ENCODE data around the gene SOBP.

Gene SOBP

DNA sequence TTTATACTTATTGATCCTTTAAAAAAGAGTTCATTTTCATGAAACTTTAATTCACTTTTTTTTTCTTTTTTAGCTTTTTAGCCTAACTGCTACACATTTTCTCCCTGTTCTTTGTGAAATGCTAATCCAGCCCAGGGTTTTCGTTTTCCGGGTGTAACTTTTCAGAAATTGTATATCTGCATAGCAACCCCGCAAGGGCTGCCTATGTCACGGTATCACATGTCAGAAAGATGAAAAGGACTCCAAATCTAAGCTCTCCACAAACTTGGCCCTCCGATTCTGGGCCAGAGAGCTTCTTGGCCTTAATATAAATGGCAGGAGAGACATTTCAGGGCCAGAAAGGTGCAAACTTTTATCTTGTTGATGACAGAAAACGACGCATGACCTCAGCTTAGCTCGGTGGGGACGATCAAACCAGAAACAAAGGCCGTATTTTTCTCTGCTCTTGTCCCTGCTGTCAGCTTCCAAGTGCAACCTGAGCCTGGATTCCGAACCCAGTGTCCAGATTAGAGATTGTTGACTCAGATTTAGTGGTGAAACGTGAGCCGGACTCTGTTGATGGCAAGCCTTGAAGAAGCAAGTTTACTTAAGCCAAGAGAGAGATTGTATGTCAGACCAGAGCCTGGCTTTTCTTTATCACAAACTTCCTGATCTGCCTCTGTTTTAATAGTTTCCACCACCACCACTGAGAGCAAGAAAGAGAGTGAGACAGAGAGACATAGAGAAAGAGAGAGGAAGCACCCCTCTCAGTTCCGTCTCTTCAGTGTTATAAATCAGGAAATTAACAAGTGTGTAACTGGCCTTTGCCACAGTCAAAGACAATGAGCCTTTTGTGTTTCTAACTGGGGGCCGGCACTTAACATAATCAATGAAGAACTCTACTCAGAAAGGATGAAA is 176.4 kb downstream of the SOBP start:
- FAIRE-seq = no peak

DNA sequence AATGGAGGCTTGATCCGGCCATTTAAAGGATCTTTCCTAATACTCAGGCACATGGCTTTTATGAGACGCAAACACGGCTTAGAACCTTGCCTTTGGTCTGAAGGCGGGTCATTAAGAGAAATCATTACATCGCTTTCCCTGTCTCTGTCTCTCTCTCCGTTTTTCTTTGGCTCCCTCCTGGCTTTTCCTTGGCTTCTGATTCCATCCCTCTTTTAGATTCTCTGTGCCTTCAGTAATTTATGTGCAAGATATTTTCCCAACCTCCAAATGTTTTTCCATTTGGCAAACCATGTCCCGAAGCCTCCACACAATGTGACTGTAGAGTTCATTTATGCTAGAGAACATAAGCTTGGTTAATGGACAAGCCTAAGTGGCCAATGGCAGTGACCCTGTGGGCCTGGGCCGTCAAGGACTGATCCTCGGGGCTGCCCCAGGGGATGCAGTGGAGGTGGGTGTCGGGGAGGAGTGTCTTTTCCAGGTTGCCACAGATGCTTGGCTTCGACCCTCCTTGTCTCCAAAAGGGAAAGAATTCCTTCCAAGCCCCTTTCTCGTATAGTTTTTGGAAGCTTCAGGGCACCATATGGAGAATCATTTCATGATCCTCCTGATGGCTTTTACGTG is 177.2 kb downstream of the SOBP start:
- no peak for FAIRE-seq

DNA sequence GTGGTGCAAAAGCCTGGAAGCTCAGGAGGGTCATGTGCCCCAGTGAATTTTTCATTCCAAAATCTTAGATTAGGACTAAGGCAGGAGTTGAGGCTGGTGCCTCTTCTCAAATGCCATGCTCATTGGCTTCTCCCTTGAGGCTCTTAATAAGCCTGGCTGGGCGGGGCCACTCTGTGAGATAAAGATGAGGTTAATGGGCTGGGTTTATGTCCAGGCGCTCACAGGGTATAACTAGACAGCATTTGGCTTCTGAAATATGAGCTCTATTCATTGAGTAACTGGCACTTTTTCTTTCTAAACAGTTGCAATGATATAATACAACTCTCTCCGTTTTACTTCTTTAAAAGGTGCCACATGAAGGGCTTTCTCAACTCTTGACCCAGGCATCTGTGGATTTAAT is 177.9 kb downstream of the SOBP start:
- FAIRE-seq = no peak

DNA sequence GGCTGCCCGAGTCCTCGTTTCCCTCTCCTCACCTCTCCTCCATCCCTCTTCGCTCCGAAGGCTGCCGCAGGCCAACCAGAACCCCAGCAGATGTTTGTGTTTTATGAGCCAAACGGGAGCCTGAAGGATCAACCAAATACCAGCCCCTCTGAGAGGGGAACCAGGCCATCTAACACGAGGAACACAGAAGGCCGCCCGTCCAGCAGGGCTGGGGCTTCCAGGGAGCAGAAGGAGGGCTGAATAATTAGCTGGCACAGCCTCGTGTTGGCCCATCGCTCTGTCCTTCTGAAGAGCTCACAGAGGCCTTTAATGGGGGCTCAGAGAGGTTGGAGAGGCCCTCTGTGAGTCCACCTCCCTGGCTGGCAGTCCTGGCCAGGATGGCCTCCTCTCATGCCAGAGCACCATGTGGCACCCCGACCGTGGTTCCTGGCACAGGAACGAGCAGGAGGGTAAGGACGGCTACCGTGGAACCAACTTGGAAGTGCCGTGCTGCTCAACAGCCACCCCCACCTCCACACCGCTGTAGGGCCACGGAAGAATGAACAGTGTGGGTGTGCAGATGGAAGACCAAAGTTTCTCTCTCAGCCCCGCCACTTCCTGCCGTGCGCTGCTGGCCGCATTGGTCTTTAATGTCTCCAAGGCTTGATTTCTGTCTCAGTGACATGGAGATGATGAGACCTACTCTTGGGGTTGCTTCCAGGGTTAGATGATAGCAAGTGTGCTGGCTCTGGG is 179.0 kb downstream of the SOBP start:
- FAIRE-seq = no peak

DNA sequence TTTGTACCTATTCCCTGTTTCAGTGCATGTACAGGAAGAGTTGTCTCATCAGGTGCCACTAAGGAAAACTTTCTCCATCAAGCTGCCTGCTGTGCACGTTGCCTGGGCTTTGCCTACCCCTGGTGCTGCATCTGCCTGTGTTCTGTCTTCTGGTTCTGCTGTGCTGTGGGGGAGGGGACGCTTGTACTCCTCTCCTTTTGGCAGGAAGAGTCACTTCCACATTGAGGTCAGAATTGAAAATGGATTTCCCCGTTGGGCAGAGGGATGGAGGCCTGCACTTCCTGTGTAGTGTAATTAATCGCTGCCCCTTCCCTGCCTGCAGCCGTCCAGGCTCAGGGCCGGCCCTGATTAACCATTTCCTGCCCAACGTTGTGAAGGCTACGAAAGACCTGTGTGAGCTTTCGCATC is 180.9 kb downstream of the SOBP start:
- no peak for FAIRE-seq

DNA sequence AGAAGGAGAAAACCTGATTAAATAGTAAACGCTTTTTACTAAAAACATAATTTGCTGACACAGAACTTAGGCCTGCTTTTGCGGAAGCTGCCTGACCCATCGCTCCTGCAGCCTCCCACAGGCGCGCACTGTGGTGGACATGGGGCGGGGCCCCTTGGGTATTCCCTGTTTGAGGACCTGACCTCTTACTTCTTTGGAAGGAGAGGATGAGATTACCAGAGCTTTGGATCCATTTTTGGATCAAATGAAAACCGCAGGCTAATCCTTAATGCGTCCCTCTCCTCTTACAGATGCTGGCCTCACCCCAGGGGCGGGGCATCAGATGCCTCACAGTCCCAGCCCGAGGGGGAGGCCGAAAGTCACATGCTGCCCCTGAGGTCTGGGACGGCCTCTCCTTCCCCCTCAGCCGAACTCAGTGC is 183.2 kb downstream of the SOBP start:
- no peak for FAIRE-seq

DNA sequence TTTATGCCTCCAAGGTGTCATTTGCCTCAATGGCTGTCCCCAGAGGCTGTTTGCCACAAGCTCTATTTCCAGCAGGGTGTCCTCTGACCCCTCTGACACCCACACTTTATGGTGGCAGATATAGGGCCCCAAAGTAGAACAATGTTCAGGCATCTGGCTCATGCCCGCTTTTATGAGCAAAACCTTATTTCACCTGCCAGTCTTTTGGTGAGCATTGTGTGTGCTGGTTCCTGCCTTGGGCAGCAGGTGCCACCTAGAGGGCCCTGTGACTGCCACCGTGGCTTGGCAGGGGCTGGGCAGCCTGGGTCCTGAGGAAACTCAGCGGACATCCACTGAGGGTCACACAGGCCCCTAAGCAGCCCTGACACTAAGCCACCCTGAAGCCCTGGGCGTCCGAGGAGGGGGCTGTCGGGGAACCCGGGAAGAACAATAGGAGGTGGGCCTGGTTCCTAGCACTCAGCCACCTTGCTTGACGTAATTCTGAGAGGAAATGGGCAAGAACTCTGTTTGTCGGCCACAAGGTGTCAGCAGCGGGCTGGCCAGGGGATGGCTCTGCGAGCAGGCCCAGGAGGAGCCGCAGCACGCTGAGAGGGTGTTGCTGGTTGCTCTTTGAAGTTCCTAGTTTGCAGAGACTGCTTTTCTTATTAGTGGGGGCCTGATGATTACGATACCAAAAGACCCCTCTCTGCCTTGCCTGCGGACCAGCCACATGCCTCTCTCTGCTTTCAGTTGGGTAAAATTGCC is 185.2 kb downstream of the SOBP start:
- FAIRE-seq = no peak

DNA sequence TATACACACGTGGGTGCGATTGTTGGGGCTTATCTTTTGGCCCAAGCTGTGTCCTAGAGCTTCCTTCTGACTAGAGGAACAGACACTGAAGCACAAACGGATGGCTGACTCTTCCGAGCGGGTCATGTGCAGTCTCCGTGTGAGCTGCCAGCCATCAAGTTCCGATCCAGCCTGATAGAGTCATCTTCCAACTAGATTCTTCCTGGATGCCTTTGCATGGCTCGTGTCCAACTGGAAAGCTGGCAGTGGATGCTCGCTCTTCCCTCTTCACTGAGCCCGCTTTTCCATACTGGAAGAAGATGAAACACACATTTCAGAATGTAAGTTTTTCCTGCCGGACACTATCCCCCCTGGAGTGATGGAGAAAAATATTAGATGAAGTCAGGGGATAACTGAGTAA is 186.1 kb downstream of the SOBP start:
- no peak for FAIRE-seq

DNA sequence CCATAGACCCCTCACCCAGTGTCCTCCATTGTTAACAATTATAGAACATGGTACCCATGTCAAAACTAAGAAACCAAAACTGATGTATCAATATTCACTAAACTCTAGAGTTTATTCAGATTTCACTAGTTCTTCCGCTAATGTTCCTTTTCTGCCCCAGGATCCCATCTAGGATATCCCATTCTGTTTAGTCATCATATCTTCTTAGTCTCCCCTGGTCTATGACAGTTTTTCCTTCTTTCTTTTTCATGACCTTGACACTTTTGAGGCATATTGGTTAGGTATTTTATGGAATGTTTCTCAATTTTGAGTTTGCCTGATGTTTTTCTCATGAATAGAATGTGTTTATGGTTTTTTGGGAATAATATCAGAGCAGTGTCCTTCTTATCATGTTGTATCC is 187.5 kb downstream of the SOBP start:
- no peak for FAIRE-seq

DNA sequence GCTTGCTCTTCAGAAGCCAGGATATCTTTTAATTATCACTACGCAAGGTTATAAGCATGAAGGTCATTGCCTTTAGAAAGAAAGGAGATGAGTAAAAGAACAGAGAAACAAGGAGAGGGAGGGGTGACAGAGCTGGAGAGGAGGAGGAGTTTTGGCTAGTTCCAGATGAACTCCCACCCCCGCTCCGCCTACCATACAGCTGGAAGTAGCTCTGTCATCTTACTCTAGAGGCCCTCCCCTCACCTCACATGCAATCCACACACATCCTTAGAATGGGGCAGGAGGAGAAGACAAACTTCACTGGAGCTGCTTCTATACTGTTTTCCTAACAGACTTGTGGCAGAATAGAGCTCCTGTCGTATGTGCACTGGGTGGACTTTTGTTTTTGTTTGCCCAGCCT is 189.5 kb downstream of the SOBP start:
- no peak for FAIRE-seq

DNA sequence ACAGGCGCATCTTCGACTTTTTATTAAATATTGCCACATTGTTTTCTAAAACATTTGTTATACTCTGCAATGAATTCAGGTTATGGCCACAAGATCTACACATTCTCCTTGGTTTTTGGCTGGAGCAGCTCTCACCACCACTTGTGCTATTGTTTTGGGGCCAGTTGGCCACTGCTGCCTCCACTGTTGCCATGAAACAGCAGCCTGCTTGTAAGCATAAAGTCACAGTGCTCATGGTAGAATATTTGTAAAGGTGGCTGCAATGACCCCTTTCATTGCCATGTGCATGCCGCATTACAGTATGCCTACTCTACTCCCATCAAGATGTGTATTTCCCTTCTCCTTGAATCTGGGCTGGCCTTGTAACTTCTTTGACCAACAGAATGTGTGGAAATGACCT is 192.8 kb downstream of the SOBP start:
- no peak for FAIRE-seq

DNA sequence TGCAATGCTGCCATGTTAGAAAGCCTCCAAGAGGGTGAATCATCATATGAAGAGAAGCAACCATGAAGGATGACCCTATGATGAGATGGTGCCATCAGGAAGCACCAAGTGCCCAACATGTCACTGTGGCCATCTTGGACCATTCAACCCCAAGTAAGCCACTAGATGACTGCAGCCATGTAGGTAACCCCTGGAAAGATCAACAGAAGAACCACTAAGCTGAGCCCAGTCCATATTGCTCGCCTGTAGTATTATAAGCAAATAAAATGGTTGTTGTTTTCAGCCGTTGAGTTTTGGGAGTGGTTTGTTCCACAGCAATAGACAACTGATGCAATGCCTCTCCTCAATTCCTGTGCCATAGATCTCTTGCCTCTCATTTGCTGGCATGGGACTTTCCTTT is 193.3 kb downstream of the SOBP start:
- no peak for FAIRE-seq

DNA sequence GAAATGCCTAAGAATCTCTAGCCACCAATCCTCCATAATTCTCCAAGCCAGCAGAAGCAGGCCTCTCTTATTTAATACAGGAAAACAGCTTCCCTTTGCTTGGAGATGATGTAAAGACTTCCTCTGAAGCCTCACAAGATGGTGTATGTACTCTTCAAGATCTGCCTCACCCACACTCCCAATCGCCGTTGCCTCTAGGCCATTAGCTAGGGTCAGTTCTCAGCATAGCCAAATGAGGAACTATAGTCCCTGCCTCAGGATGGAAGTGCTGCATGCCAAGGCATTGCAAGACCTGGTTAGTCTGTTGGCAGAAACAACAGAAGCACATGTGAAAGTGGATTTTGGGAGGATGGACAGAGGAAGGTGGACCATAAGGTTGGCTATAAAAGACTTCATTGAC is 195.1 kb downstream of the SOBP start:
- FAIRE-seq = no peak

DNA sequence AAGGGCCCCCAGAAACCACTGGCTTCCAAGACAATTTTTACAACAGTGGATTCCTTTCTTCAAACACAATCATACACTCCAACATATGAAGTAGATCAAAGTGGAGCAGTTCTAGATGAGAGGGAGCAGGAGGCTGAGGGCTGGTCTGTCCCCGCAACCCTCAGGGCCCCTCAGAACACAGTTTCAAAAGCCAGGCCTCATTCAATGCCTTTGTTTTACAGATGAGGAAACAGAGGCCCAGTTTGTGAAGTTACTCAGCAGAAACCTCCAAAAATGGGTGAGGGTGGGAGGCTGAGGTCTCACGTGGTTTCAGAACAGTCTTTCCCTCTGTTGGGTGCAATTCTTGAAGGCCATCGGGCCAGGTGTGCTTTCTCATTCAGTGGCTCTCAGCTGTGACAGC is 199.3 kb downstream of the SOBP start:
- FAIRE-seq = no peak

DNA sequence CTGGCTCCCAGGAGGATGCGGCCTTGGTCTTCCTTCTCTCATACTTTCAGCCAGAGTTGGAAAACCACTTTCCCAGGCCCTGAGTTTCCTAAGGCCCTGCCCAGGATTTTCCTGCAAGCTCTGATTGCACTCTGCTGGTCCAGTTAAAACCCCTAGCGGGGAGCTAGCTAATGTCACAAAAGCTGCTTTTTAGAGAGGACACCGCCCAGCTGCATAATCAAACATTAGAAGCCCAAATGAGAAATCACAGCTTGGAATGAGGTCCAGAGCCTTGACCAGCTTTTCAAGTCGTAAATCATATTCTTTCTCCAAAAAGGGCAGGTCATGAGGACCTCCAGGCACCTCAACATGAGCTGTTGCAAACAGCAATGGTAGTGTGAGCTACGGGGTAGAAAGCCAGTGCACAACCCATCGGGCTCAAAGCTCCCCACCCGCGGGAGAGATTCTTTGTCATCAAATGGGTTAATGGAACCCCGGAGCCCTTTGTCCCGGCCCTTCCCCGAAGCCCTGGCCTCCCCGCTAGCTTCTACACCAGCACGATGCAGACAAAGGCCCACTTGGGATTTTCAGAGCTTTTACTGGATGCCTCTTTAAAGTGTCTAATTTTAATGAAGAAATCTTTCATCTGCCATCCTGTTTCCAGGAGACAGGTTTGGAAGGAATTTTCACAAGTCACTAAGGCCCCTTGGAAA is 200.2 kb downstream of the SOBP start:
- FAIRE-seq = no peak

DNA sequence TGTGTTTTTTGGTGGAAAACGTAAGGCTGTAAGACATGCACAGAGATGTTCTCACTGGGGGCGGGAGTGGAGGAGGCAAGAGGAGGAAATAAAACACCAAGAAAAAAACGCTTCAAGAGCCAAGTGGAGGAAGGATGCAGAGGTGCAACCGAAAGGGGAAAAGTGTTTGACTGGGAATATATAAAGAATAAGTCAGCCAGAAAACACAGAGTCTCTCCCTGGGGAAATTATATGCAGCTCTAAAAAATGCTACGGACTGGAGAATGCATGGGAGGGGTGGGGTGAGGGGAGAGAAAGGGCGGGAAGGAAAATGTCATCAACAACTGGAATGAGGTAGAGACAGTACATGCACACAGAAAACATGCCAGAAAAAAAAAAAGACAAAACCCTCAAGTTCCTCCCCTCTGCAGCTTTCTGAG is 200.7 kb downstream of the SOBP start:
- no peak for FAIRE-seq

DNA sequence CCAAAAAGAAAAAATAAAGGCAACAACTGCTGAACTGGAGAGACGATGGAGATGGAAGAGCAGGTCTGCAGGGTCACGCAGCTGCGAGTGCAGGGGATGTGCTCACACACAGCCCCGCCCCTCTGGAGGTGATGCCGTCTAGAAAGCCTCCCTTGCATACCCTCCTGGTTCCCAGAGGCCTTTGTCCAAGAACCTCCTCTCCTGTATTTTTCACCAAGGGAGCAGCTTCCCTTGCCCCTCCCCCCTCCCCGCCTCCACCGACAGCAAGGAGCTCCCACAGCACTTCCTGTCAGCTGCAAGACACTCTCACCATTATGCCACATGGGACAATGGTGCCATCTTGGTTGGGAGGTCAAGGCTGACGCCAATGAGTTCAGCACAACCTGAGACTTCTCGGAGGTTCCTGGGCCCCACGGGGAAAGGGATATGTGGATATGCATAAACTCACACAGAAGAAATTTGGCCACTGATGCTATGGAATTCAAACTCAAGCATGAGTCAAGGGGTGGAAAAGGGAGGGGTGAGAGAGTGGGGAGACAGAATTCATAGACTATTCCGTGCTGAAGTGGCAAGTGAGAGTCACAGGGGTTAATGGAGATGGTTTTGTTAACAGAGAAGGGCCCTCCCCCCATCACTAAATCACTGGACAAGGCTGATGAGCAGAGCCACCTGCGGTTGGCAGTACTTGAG is 201.3 kb downstream of the SOBP start:
- no peak for FAIRE-seq

DNA sequence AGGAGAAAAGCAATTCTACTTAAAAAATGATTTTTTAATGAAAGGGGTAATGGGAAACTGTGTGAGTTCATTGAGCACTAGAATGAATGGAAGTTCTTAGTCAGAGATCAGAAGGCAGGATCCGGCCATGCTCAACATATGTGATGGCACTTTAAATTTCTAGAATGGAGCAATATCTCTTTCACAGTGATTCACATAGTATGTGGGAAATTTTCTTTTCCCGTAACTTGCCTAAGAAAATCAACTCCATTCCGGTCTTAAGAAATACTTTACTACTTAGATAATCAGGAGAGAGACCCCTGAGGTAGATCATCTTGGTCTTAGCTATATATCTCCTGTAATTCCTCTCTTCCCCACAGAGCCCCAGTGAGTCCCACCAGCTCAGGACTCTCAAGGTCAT is 202.4 kb downstream of the SOBP start:
- FAIRE-seq = no peak

DNA sequence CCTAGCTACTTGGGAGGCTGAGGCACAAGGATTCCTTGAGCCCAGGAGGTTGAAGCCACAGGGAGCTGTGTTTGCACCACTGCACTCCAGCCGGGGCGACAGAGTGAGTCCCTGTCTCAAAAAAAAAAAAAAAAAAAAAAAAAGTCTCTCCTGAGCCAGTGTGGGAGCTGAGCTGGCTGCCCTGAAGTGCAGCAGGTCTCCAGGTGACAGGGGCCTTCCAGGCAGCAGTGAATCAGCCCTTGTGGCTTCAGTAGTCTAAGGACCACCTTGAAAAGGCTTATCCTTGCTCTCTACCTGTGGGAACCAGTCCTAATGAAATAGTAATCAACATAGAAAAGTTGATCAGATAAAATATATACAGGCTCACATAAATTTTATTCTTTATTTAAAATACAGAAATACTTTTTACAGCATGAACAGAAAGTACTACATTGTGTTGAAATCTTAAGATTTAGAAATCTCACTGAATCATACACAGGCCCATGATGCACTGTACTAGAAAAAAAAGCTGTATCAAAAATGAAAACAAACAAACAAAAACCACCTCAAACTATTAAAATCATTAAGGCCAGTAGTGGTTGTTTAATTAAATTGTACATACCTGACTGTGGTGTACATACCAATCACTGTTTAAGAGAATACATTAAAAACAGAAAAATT is 205.3 kb downstream of the SOBP start:
- no peak for FAIRE-seq

DNA sequence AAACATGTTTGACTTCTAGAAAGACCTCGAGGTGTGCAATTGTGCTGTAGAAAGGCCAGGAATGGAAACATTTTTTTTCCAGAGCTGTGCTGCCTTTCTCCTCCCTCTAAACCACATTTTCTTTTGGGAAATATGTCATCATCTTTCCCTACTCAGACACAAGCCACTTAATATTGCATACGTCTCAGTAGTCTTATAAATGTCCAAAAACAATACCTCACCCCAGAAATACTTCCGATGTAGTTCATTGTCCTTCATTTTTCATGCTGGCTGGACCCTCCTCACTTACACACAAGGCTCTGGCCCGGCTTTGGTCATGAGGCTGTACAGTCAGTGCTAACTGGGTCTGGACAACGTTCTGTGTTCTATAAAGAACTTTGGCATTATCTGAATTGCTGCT is 207.8 kb downstream of the SOBP start:
- no peak for FAIRE-seq

DNA sequence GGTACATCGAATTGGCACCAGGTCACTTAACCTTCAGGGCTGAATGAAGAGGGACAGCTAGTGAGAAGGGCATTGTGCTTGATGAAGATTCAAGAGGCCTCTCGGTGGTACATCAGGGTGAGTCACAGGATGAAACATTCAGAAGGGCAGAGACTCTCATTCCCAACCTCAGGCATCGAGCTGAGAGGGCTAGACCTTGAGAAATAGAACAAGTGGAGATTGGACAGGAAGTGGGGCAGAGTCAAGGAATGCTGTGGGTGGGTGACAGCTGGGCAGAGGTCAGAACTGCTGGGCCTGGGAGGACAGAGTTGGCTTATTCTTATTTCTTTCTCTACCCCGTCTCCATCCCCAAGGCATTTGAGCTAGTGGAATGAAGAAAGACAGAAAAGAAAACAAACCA is 208.2 kb downstream of the SOBP start:
- FAIRE-seq = no peak

Measured in G401.6 (cell line).